Activated naive CD4-positive, alpha-beta T cell treated with Interleukin-2 at 50 U/mL for 16 hours (primary cell): ENCODE data around the gene TIMM17B.

Experiments
- DNase-seq: peaks from one replicate; pipeline ENCODE4 v3.0.0-alpha.2; 2020

TIMM17B gene

GRCh38 chrX:48918643-48919340 lies 21.2 kb upstream of the TIMM17B start, which contains the start of gene PIM2:
TSS of gene PIM2 (minus strand) at chrX:48919024. CDS start at chrX:48918834, 190 bp downstream.
- peak; percentile 91 for DNase-seq

- DNase-seq = no peak
These were observed 20.7 kb upstream of the TIMM17B start for GRCh38 chrX:48918301-48918642.

- DNase-seq = peak; percentile 87
These were observed 19.8 kb upstream of the TIMM17B start for GRCh38 chrX:48917139-48918001.

GRCh38 chrX:48914593-48915493 lies 17.3 kb upstream of the TIMM17B start:
- DNase-seq = no peak

GRCh38 chrX:48913605-48914366 lies 16.2 kb upstream of the TIMM17B start:
- DNase-seq = no peak

GRCh38 chrX:48911412-48912182 lies 14.0 kb upstream of the TIMM17B start, which contains the start of gene SLC35A2:
TSS of gene SLC35A2 (minus strand) at chrX:48911646. CDS start at chrX:48911636, 10 bp downstream.
- peak; percentile 89 for DNase-seq

- no peak for DNase-seq
These were observed 13.4 kb upstream of the TIMM17B start for GRCh38 chrX:48910926-48911411.

GRCh38 chrX:48909703-48910294 lies 12.2 kb upstream of the TIMM17B start:
- no peak for DNase-seq

- no peak for DNase-seq
These were observed 11.0 kb upstream of the TIMM17B start for GRCh38 chrX:48908600-48908999.

- no peak for DNase-seq
These were observed 7.7 kb upstream of the TIMM17B start for GRCh38 chrX:48905090-48905790.

- DNase-seq = no peak
These were observed 7.1 kb upstream of the TIMM17B start for GRCh38 chrX:48904626-48905025.

GRCh38 chrX:48904180-48904579 lies 6.6 kb upstream of the TIMM17B start:
- DNase-seq = no peak

- no peak for DNase-seq
These were observed 5.7 kb upstream of the TIMM17B start for GRCh38 chrX:48903290-48903689.

GRCh38 chrX:48902776-48903175 lies 5.2 kb upstream of the TIMM17B start:
- DNase-seq = no peak

- no peak for DNase-seq
These were observed 4.6 kb upstream of the TIMM17B start for GRCh38 chrX:48902135-48902534.

- DNase-seq = no peak
These were observed 3.5 kb upstream of the TIMM17B start for GRCh38 chrX:48901069-48901468.

GRCh38 chrX:48899078-48899410 lies 1.5 kb upstream of the TIMM17B start:
- DNase-seq = no peak

- peak; percentile 65 for DNase-seq
These were observed 377 bp downstream of the TIMM17B start for GRCh38 chrX:48897157-48897624.

GRCh38 chrX:48896611-48897011 lies 957 bp downstream of the TIMM17B start:
- DNase-seq = no peak

GRCh38 chrX:48894891-48895290 lies 2.7 kb downstream of the TIMM17B start:
- DNase-seq = no peak
